HG03442 (cell line): Measurements from ENCODE around the gene CASZ1.

ENCODE experiments used
- ATAC-seq: cut with Tn5 transposase; IDR thresholded peaks from one replicate; pipeline ENCODE4 v1.9.1; 2021; ENCODE audit warnings: mild to moderate bottlenecking, moderate library complexity; ENCODE audit not compliant: unreplicated experiment

The CASZ1 gene

DNA sequence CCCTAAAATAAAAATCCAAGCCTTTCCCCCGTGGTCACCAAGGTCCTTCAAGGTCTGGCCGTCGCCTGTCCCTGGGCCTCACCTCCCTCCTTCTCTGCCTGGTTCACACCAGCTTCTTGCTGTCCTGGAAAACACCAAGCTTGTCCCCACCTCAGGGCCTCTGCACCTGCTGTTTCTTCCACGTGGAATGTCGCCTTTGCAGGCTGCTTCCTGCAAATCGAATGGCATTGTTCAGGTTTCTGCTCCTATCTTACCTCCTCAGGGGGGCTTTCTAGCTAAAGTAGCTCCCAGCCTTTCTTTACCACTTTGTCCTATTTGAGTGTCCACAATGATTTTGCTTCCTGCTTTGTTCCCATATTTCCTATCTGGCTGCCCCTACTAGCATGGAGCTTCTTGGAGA lies 3.3 kb upstream of the CASZ1 start:
- no peak for ATAC-seq

DNA sequence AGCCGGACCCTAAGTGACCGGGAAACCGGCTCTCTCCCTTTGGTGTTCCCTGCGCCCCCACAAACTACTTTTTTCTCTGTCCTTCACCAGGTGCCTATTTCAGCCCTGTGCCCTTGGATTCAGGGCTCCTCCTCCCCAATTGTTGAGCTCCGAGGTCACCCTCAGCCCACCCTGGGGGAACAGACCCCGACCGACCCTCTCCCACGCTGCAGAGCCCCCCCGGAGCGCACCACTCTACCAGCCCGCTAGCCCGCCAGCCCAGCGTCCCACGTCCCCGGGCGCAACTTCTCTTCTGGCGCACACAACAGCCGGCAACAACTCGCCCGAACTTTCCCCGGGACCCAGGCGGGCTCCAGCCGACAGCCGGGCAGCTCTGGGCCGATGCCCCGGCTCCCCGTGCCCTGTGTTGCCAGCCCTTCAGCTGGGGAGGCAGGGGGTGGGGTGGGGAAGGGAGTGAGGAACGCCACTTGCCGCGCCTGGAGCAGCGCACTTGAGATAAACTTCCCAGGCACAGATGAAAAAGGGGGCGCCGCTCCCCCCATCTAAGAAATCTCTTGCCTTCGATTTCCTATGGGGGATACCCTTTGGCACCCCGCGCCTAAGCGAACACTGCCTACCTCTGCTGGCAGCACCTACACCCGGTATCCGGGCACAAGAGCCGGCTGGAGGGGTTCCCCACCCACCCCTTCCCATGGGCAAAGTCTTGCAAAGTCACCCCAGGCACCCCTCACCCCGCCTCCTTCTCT lies 997 bp downstream of the CASZ1 start:
- no peak for ATAC-seq

DNA sequence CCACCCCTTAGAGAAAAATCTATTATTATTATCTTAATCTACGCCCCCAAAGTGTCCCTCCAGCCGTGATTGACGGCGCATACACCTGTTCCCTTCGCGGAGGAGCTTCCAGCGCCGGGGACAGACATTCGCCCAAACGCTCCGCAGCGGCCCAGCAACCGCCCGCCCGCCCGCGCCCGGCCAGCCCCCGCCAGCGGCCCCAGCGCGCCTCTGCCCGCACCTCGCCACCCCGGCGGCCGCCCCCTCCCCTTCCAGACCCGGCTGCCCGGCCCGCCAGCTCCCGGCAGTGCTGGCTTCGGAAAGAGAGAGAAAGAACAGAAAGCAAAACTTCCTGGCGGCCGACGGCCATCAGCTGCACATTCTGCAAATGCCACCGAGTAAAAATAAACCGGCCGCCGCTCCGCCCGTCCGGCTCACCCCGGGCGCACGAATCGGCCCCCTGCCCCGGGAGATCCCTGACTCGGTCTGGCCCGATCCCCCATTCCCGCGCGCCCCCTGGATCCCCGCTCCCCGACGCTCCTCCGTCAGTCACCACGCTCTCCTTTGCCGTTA lies 1.6 kb downstream of the CASZ1 start:
- ATAC-seq, result no peak

DNA sequence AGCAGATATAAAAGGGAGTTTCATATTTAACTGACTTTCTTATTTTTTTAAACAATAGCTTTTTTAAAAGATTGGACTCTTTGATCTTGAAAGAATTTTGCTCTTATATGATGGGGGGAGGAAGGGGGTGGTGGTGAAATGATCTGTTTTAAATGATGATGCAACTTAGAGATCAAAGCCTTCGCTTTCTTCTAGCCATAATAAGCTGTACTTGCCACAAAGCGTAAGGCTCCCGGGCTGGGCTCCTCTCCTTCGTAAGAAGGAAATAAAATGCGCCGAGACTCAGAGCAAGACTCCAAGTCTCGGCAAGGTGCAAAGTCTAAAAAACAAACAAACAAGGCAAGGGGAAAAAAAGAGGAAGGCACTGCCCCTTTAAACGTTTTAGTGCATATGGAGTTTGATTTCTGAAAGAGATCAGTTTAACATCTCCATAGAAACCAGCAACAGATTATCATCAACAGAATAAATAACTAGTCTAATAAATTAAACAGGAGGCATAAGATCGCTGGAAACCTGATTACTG lies 3.3 kb downstream of the CASZ1 start:
- ATAC-seq, result no peak

GRCh38 chr1:10791105-10791951 lies 5.1 kb downstream of the CASZ1 start:
- ATAC-seq, result no peak

- no peak for ATAC-seq
These were observed 6.4 kb downstream of the CASZ1 start for GRCh38 chr1:10789803-10790702.

- no peak for ATAC-seq
These were observed 7.2 kb downstream of the CASZ1 start for GRCh38 chr1:10789047-10789791.

DNA sequence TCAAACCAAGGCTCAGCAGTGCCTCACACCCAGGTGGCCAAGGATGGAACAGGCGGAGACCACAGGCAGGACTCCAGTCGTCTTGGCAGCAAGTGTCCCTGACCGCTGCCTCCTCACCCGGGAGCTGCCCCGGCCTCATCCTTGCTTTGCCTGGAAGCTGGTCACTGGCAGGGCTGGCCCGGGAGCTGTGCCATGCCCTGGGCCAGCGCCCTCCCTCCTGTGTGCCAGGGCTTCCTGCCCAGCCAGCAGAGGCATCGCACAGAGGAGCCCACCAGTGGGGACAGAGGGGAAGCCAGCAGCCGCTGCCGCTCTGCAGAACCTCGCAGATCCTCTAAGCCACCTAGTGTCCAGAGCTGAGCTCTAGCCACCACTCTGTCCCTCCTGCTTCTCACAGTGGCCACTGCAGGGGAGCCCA lies 7.8 kb downstream of the CASZ1 start:
- ATAC-seq, result no peak

DNA sequence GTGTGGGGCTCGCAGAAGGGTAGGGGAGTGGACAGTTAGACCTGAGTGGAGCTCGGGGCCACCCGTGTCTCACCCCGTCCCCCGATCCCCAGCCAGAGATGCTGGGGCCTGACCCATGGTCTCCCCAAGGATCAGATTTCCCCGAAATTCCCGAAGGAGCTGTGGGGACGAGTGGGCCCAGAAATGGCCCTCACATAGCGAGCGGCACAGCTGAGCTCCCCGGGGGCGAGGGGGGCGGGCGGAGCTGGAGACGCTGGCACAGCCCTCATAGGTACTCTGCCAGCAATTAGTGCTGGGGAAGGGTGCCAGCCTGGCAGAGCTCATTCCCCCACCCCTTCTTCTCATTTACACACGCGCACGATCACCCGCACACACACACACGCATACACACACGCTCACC lies 9.2 kb downstream of the CASZ1 start:
- no peak for ATAC-seq

DNA sequence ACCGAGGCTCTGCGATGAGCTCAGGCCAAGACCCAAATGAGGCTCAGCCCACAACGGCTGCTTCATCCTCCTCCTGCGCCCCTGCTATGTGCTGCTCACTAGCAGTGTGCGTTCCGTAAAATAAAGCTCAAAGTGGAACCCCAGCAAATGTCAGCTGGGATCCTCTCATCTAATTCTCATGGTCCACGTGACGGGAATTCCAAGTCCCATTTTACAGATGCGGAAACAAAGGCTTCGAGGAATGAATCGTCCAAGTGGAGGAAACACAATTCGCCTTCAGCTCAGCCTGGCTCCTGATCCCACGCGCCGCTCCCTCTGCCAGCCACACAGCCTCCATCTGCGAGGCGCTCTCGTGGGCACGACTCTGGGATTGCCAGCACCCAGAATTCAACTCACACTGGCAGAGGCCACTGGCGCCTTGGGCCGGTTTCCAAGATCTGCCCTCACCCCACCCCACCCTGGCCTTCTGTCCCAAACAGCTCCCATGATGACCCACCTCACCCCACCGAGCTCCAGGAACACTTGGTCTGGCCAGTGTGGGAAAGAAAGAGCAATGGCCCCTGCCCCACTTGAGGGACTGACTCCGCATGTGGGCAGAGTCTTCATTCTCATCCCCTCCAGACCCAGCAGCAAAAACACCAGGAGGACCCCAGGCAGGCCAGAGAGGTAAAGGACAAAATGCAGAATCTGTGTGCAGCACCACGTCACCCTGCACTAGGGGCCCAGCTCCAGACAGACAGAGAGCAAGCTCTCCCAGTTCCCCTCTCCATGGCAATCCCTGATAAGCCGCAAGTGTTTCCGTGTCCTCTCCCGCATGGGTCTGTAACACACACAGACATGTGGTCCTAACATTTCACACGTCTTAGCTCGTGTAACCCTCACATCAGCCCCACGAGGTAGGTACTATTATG lies 10.5 kb downstream of the CASZ1 start:
- no peak for ATAC-seq

DNA sequence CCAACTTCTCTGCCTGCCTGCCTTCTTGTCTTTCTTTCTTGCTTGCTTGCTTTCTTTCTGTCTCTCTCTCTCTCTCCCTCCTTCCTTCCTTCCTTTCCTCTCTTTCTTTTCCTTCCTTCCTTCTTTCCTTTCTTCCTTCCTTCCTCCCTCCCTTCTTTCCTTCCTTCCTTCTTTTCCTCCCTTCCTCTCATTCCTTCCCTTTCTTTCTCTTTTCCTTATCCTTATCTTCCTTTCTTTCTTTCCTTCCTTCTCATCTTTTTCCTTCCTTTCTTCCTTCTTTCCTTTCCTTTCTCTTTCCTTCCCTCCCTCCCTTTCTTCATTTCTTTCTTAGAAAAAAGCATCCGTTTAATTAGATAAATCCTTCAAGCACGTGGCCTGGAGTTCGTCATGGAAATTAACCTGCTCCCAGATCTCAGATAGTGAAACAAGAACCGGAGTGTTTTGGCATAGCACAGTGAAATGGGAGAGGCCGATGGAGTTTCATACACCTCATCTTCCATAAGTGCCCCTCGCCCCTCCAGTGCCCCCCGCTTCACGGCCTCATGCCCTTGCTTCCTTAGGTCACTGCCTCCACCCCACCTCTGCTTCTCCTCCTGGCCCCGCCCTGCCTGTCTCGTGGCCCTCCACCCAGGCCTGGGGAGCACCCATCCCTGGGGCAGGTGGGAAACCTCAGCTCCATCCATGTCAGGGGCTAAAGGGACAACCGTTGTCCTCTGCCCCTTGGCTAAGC lies 11.3 kb downstream of the CASZ1 start:
- no peak for ATAC-seq

DNA sequence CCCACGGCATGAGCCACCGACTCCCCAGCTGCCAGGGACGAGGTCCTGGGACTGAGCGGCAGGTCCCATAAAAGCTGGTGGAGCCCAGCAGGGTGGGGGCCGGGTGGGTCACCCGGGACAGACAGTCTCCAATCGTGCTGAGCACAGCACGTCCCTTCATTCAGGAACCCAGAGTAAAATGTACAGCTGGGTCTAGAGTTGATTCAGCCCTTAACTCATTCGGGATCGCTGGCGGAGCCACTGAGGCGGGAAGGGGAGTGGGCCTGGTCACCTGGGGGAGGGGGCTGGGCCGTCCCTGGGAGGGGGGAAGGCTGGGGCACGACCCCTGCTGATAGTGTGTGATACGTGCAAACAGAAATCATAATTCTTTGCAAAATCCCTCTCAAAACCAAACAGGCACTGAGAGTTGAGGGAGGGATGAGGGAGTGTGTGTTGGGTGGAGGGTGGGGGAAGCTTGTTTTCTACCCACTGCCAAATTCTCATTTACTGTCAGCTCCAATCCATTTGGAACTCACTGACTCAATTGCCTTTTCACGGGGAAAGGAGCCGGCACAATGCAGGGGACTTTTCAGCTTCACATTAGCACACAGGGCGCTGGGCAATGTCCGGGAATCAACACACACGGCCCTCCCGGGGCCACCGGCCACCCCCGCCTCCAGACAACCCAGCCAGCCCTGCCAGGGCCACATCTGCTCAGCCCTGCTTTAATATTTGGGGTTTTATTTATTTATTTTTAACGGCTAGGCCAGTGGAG lies 13.8 kb downstream of the CASZ1 start:
- ATAC-seq, result no peak

DNA sequence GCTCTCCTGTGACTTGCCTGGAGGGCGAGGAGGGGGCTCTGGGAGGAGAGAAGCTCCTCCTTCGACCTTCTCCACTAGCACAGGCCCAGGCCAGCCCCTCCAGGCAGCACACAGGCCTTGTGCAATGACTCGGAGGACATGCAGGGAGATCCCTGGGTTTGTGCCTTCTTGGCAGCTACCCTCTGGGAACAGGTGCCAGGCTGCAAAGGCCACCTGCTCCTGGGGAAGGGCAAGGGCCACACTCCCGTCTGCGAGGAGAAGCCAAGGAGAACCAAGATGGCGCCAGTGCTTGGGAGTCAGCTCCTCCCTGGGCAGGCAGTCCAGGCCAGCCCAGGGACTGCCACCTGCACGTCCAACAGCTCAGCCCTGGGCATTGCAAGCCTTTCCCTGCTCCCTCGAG lies 15.3 kb downstream of the CASZ1 start:
- ATAC-seq, result no peak

DNA sequence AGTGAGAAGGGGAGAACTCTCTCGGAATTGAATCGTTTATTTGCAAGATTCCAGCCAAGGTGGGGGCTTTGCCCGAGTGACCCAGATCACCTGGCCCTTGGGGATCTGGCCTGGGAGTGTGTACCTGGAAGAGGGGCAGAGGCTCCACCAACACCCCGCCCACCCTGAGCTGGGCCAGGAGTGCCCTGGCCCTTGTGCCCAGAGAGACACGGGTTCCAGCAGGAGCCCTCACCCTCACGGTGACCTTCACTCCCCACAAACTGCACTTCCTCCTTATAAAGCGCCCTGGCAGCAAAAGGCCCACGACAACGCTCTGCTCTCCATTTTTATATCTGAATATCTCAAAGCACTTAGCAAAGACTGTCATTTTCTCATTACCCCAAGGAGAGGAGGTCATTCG lies 16.6 kb downstream of the CASZ1 start:
- no peak for ATAC-seq

GRCh38 chr1:10779201-10779600 lies 17.2 kb downstream of the CASZ1 start:
- ATAC-seq, result no peak

- no peak for ATAC-seq
These were observed 17.8 kb downstream of the CASZ1 start for GRCh38 chr1:10778640-10779039.

DNA sequence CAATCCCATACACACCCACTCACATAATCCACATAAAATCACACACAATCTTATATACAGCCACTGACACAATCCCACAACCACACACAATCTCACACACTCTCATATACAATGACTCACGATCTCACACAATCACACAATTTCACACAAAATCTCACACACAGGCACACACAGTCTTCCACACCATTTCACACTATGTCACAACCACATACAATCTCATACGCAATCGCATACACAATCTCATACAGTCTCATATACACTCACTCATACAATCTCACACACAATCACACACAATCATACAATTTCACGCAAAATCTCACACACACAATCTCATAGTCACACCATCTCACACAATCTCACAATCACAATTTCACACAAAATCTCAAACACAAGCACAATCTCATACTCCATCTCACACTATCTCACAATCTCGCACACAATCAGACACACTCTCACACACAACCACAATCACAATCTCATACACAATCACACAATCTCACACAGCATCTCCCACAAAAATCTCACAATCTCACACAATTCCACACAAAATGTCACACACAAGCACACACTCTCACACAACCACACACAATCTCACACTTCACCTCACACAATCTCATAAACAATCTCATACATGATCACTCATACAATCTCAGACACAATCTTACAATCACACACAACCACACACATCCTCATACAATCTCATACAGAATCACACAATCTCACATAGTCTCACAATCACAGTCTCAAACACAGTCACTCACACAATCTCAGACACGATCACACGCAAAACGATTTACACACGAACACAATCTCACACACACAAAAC lies 18.5 kb downstream of the CASZ1 start:
- ATAC-seq, result no peak
